Measurements from ENCODE around the gene KLHL29. TPM values are rescaled to one million over a fixed set of nuclear protein-coding genes. Genes with fewer than 3 reads are reported as not detected.

The KLHL29 gene
- total RNA-seq, 1 donor from 2014 or later, result 36.5 TPM

DNA sequence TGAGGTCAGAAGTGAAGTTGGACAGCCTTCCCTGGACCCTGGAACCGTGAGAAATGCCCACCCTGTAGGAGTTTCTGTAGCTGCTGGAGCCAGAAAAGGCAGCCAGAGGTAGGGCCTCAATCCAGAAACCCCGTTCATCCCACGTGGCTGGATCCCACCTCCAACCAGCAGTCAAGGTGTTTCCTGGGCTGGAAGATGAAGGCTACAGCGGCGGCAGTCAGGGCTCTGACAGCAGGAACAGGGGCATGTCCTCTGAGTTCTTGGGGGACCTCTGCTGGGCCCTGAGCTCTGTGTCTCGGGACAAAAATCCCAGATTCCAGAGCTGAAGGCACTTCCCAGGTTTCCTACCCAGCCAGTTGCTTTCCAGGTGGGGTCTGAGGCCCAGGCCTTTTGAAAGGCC, 218.2 kb downstream of the KLHL29 start:
- no peak overlapping the region for H3K27ac Mint-ChIP-seq (ENCODE audit: unreplicated experiment)
- peaks cover 5% of the 10 kb centered on the region for H3K9me3 Mint-ChIP-seq (ENCODE audit: unreplicated experiment)
- TF ChIP-seq, protein P1, sequence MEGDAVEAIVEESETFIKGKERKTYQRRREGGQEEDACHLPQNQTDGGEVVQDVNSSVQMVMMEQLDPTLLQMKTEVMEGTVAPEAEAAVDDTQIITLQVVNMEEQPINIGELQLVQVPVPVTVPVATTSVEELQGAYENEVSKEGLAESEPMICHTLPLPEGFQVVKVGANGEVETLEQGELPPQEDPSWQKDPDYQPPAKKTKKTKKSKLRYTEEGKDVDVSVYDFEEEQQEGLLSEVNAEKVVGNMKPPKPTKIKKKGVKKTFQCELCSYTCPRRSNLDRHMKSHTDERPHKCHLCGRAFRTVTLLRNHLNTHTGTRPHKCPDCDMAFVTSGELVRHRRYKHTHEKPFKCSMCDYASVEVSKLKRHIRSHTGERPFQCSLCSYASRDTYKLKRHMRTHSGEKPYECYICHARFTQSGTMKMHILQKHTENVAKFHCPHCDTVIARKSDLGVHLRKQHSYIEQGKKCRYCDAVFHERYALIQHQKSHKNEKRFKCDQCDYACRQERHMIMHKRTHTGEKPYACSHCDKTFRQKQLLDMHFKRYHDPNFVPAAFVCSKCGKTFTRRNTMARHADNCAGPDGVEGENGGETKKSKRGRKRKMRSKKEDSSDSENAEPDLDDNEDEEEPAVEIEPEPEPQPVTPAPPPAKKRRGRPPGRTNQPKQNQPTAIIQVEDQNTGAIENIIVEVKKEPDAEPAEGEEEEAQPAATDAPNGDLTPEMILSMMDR (IDR thresholded peaks at IDR 0.05; ENCODE audit: partially characterized antibody, unreplicated experiment), result no peak
- DNase-seq, result no peak
- peaks cover 2% of the 10 kb centered on the region for H3K4me1 Mint-ChIP-seq (ENCODE audit: low read depth, unreplicated experiment)
- peaks cover 8% of the 10 kb centered on the region for H3K36me3 Mint-ChIP-seq (ENCODE audit: unreplicated experiment)
- H3K27me3 Mint-ChIP-seq (ENCODE audit: unreplicated experiment), result no peaks in the 10 kb centered on the region
- no peak overlapping the region for H3K4me3 Mint-ChIP-seq (ENCODE audit: unreplicated experiment)

DNA sequence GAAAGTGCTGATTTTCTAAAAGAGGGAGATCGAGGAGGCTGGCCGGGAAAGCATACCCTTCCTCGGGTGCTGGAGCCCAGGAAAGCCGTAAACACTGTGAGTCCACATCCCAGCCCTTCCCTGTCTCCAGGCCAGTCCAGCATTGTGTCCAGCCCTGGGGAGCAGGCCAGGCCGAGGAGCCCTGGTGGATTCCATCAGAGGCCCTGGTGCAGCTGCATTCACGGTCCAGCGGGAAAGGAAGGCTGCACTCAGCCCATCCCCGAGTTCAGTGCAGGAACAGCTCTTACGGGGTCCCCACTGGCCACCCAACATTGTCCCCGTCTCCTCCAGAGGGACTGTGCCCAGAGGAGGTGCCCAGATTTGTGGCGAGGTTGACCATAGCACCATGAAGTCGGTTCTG, 218.6 kb downstream of the KLHL29 start:
- H3K36me3 Mint-ChIP-seq (ENCODE audit: unreplicated experiment), result peaks cover 8% of the 10 kb centered on the region
- no peaks in the 10 kb centered on the region for H3K27me3 Mint-ChIP-seq (ENCODE audit: unreplicated experiment)
- DNase-seq, result no peak
- no peak overlapping the region for H3K27ac Mint-ChIP-seq (ENCODE audit: unreplicated experiment)
- TF ChIP-seq, protein P1 (IDR thresholded peaks at IDR 0.05; ENCODE audit: partially characterized antibody, unreplicated experiment), result no peak
- H3K4me1 Mint-ChIP-seq (ENCODE audit: low read depth, unreplicated experiment), result peaks cover 2% of the 10 kb centered on the region
- H3K9me3 Mint-ChIP-seq (ENCODE audit: unreplicated experiment), result peaks cover 5% of the 10 kb centered on the region
- H3K4me3 Mint-ChIP-seq (ENCODE audit: unreplicated experiment), result no peak overlapping the region

GRCh38 chr2:23604731-23605130, 219.8 kb downstream of the KLHL29 start:
- H3K36me3 Mint-ChIP-seq (ENCODE audit: unreplicated experiment), result peaks cover 8% of the 10 kb centered on the region
- H3K27ac Mint-ChIP-seq (ENCODE audit: unreplicated experiment), result no peak overlapping the region
- TF ChIP-seq, protein P1 (IDR thresholded peaks at IDR 0.05; ENCODE audit: partially characterized antibody, unreplicated experiment), result no peak
- no peak for DNase-seq
- peaks cover 2% of the 10 kb centered on the region for H3K4me1 Mint-ChIP-seq (ENCODE audit: low read depth, unreplicated experiment)
- H3K27me3 Mint-ChIP-seq (ENCODE audit: unreplicated experiment), result no peaks in the 10 kb centered on the region
- H3K4me3 Mint-ChIP-seq (ENCODE audit: unreplicated experiment), result no peak overlapping the region
- H3K9me3 Mint-ChIP-seq (ENCODE audit: unreplicated experiment), result peaks cover 8% of the 10 kb centered on the region

DNA sequence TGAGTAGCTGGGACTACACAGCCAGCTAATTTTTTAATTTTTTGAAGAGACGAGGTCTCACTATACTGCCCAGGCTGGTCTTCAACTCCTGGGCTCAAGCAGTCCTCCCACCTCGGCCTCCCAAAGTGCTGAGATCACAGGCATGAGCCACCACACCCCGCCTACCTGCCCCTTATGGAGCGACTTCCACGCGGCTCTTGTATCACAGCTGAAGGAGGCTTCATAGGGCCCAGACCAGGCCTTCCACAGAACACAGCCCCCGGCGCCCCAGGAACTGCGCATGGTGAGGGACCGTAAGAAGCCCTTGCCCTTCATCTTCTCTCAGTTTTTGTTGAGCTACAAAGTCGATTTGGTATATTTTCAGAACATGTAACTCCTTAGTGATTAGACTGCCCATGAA, 220.3 kb downstream of the KLHL29 start:
- DNase-seq, result no peak
- Mint-ChIP-seq H3K36me3 (ENCODE audit: unreplicated experiment) (peaks cover 9% of the 10 kb centered on the region), H3K4me1 (ENCODE audit: low read depth, unreplicated experiment) (peaks cover 2% of the 10 kb centered on the region), H3K9me3 (ENCODE audit: unreplicated experiment) (peaks cover 8% of the 10 kb centered on the region), H3K4me3 (ENCODE audit: unreplicated experiment) (no peak overlapping the region), H3K27ac (ENCODE audit: unreplicated experiment) (peak overlapping the region; percentile 22), H3K27me3 (ENCODE audit: unreplicated experiment) (no peaks in the 10 kb centered on the region)
- TF ChIP-seq, protein P1 (IDR thresholded peaks at IDR 0.05; ENCODE audit: partially characterized antibody, unreplicated experiment), result no peak

GRCh38 chr2:23606196-23606595, 221.2 kb downstream of the KLHL29 start:
- H3K27ac Mint-ChIP-seq (ENCODE audit: unreplicated experiment), result no peak overlapping the region
- no peak for DNase-seq
- H3K36me3 Mint-ChIP-seq (ENCODE audit: unreplicated experiment), result peaks cover 16% of the 10 kb centered on the region
- TF ChIP-seq, protein P1 (IDR thresholded peaks at IDR 0.05; ENCODE audit: partially characterized antibody, unreplicated experiment), result no peak
- H3K27me3 Mint-ChIP-seq (ENCODE audit: unreplicated experiment), result peaks cover 2% of the 10 kb centered on the region
- peaks cover 2% of the 10 kb centered on the region for H3K4me1 Mint-ChIP-seq (ENCODE audit: low read depth, unreplicated experiment)
- H3K4me3 Mint-ChIP-seq (ENCODE audit: unreplicated experiment), result no peak overlapping the region
- peaks cover 8% of the 10 kb centered on the region for H3K9me3 Mint-ChIP-seq (ENCODE audit: unreplicated experiment)
